HepG2 (cell line): Measurements from ENCODE around the gene MAPK11. TPM values are rescaled to one million over a fixed set of nuclear protein-coding genes. Genes with fewer than 3 reads are reported as not detected.

Source experiments
- CHD2 ChIP-seq: IDR thresholded peaks from 2 replicates; pipeline ENCODE4 v1.6.1; 2011; ENCODE audit warnings: low read depth, low read length, improper control_type of control experiment
- EHMT2 ChIP-seq: fragments of 200-600 bp; sonication (generic); IDR thresholded peaks from 2 replicates; pipeline ENCODE4 v1.7.0; 2017; ENCODE audit warnings: antibody characterized with exemption, low read depth, low read length, borderline replicate concordance
- KDM5A ChIP-seq: fragments of 200-600 bp; sonication (generic); IDR thresholded peaks from 2 replicates; pipeline ENCODE4 v1.7.0; 2018; ENCODE audit warnings: antibody characterized with exemption, mild to moderate bottlenecking, low read length, borderline replicate concordance
- MXD4 ChIP-seq: IDR thresholded peaks from 2 replicates; pipeline ENCODE4 v1.6.1; 2016; ENCODE audit warnings: mild to moderate bottlenecking, missing biosample characterization, missing genetic modification reagents
- NFKB2 ChIP-seq: sonication (generic); formaldehyde crosslinking; IDR thresholded peaks from 2 replicates; pipeline ENCODE4 v1.4.0; 2020; ENCODE audit warnings: missing genetic modification reagents, borderline replicate concordance
- NFYC ChIP-seq: IDR thresholded peaks from 2 replicates; pipeline ENCODE4 v1.6.1; 2016; ENCODE audit warnings: missing genetic modification reagents, missing compliant biosample characterization
- RFX1 ChIP-seq: fragments of 450-650 bp; IDR thresholded peaks from 2 replicates; pipeline ENCODE4 v1.6.1; 2017
- SP4 ChIP-seq: sonication (generic); formaldehyde crosslinking; IDR thresholded peaks from 2 replicates; pipeline ENCODE4 v1.8.1; 2023; ENCODE audit warnings: mild to moderate bottlenecking, missing genetic modification reagents
- TCF7 ChIP-seq: sonication (generic); IDR thresholded peaks from 2 replicates; pipeline ENCODE4 v1.6.1; 2016; ENCODE audit warnings: antibody characterized with exemption, low read depth
- ZNF44 ChIP-seq: sonication (generic); formaldehyde crosslinking; IDR thresholded peaks from 2 replicates; pipeline ENCODE4 v1.5.1; 2020; ENCODE audit warnings: mild to moderate bottlenecking, missing genetic modification reagents
- ZSCAN9 ChIP-seq: IDR thresholded peaks from 2 replicates; pipeline ENCODE4 v1.6.1; 2016; ENCODE audit warnings: borderline replicate concordance
- polyA plus RNA-seq, 8 experiments: library from polyadenylated mRNA; depleted of rRNA in 3 of 8; stranded (reverse) in 7 of 8; unstranded in 1 of 8; fragments of >200 nt; fragmentation: Illumina TruSeq in 4 of 8; extraction: Trizol in 4 of 8; gene quantifications; 2 replicates each; pipeline versions ENCODE4 v1.2.1 to v1.2.3, GENCODE V29; 2011 to 2016; ENCODE audit warnings: low read depth in 4 of 8, missing spikeins in 1 of 8, mixed read lengths in 1 of 8; ENCODE audit not compliant: insufficient read depth in 1 of 8
- total RNA-seq, 5 experiments: library from RNA; depleted of rRNA; stranded (reverse); fragments of >200 nt; fragmentation: Illumina TruSeq; extraction: Trizol; gene quantifications; 2 replicates each; pipeline ENCODE4 v1.2.3, GENCODE V29; 2016; ENCODE audit warnings: low read depth in 1 of 5
- TF ChIP-seq, protein P1 (sequence below): sonication (generic); formaldehyde crosslinking; IDR thresholded peaks from 2 replicates; pipeline ENCODE4 v1.5.1; 2020; ENCODE audit warnings: missing genetic modification reagents, mild to moderate bottlenecking, borderline replicate concordance
- TF ChIP-seq, protein P2 (sequence below): sonication (generic); formaldehyde crosslinking; IDR thresholded peaks from 2 replicates; pipeline ENCODE4 v1.8.1; 2023; ENCODE audit warnings: mild to moderate bottlenecking, missing genetic modification reagents
- TF ChIP-seq, protein P3 (sequence below): sonication (generic); formaldehyde crosslinking; IDR thresholded peaks from 2 replicates; pipeline ENCODE4 v1.4.0; 2020; ENCODE audit warnings: mild to moderate bottlenecking, missing genetic modification reagents
- TF ChIP-seq, protein P4 (sequence below): sonication (generic); IDR thresholded peaks from 2 replicates; pipeline ENCODE4 v1.6.1; 2016; ENCODE audit warnings: low read depth, borderline replicate concordance
- TF ChIP-seq, protein P5 (sequence below): sonication (generic); formaldehyde crosslinking; IDR thresholded peaks from 2 replicates; pipeline ENCODE4 v1.8.0; 2022; ENCODE audit warnings: mild to moderate bottlenecking, missing genetic modification reagents; ENCODE audit not compliant: insufficient replicate concordance
- TF ChIP-seq, protein P6 (sequence below): sonication (generic); formaldehyde crosslinking; IDR thresholded peaks from 2 replicates; pipeline ENCODE4 v1.9.0; 2021; ENCODE audit warnings: missing genetic modification reagents, borderline replicate concordance
- TF ChIP-seq, protein P7 (sequence below): sonication (generic); formaldehyde crosslinking; IDR thresholded peaks from 2 replicates; pipeline ENCODE4 v1.4.0; 2020; ENCODE audit warnings: missing genetic modification reagents

The MAPK11 gene
- total and polyA plus RNA-seq, 2 of the 13 experiments (the other 11 are each of a cell fraction or from before 2014, with no cell fraction given): 0.15 to 0.17 TPM

DNA sequence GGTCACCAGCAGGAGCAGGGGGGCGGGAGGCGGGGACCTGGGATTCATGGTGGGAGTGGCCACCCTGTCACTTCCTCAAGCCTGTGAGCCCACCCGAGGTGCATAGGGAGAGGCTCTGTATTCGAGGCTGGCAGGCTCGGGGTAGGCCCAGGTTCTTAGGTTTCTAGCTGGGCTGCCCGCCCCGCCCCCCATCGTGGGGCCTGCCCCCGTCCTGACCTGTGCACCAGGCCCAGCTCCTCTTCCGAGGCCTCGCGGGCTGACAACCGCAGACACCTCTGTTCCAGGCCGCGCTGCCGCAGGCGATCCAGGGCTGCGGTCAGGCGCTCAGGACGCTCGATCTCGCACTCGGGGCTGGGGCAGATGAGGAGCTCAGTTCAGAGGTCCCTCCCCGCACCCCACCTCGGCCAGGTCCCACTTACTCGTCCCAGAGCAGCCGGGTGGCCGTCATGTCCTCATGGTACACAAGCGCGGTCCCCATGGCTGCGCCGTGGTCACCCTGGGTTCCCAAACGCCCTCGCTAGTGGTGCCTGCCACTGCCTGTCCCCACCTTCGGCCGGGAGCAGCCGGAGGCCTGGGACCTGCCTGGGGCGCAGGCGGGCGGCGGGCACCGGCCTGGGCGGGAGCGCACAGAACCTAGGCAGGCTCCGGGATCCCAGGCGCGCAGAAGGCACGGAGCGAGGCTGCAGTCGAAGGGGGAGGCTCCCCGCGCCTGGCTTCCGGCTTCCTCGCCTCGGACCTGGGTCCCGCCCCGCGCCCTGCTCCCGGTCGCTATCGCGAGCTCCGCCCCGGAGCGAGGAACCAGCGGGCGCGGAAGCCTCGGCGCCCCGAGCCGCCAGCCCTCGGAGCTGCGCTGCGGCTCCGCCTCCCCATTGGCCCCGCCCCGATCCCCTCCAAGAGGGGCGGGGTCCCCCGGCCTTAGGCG is 19.4 kb downstream of the MAPK11 start, which contains the start of gene HDAC10 (continued):
- TF ChIP-seq, protein P1, sequence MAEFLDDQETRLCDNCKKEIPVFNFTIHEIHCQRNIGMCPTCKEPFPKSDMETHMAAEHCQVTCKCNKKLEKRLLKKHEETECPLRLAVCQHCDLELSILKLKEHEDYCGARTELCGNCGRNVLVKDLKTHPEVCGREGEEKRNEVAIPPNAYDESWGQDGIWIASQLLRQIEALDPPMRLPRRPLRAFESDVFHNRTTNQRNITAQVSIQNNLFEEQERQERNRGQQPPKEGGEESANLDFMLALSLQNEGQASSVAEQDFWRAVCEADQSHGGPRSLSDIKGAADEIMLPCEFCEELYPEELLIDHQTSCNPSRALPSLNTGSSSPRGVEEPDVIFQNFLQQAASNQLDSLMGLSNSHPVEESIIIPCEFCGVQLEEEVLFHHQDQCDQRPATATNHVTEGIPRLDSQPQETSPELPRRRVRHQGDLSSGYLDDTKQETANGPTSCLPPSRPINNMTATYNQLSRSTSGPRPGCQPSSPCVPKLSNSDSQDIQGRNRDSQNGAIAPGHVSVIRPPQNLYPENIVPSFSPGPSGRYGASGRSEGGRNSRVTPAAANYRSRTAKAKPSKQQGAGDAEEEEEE: no peak
- TF ChIP-seq NFKB2 (CRISPR knock-in tag): peak; percentile 33; the same call in 1 of the 2 replicates
- TF ChIP-seq, protein P2, sequence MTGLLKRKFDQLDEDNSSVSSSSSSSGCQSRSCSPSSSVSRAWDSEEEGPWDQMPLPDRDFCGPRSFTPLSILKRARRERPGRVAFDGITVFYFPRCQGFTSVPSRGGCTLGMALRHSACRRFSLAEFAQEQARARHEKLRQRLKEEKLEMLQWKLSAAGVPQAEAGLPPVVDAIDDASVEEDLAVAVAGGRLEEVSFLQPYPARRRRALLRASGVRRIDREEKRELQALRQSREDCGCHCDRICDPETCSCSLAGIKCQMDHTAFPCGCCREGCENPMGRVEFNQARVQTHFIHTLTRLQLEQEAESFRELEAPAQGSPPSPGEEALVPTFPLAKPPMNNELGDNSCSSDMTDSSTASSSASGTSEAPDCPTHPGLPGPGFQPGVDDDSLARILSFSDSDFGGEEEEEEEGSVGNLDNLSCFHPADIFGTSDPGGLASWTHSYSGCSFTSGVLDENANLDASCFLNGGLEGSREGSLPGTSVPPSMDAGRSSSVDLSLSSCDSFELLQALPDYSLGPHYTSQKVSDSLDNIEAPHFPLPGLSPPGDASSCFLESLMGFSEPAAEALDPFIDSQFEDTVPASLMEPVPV (CRISPR knock-in tag): no peak; the same call in 1 of the 2 replicates
- no peak for TF ChIP-seq ZSCAN9 (CRISPR knock-in tag)
- no peak for TF ChIP-seq EHMT2
- TF ChIP-seq, protein P3, sequence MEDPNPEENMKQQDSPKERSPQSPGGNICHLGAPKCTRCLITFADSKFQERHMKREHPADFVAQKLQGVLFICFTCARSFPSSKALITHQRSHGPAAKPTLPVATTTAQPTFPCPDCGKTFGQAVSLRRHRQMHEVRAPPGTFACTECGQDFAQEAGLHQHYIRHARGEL (CRISPR knock-in tag): no peak
- no peak; the same call in 1 of the 2 replicates for TF ChIP-seq KDM5A
- TF ChIP-seq, protein P4, sequence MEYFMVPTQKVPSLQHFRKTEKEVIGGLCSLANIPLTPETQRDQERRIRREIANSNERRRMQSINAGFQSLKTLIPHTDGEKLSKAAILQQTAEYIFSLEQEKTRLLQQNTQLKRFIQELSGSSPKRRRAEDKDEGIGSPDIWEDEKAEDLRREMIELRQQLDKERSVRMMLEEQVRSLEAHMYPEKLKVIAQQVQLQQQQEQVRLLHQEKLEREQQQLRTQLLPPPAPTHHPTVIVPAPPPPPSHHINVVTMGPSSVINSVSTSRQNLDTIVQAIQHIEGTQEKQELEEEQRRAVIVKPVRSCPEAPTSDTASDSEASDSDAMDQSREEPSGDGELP: no peak
- TF ChIP-seq, protein P5, sequence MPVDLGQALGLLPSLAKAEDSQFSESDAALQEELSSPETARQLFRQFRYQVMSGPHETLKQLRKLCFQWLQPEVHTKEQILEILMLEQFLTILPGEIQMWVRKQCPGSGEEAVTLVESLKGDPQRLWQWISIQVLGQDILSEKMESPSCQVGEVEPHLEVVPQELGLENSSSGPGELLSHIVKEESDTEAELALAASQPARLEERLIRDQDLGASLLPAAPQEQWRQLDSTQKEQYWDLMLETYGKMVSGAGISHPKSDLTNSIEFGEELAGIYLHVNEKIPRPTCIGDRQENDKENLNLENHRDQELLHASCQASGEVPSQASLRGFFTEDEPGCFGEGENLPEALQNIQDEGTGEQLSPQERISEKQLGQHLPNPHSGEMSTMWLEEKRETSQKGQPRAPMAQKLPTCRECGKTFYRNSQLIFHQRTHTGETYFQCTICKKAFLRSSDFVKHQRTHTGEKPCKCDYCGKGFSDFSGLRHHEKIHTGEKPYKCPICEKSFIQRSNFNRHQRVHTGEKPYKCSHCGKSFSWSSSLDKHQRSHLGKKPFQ (CRISPR knock-in tag): peak; percentile 58
- TF ChIP-seq, protein P6, sequence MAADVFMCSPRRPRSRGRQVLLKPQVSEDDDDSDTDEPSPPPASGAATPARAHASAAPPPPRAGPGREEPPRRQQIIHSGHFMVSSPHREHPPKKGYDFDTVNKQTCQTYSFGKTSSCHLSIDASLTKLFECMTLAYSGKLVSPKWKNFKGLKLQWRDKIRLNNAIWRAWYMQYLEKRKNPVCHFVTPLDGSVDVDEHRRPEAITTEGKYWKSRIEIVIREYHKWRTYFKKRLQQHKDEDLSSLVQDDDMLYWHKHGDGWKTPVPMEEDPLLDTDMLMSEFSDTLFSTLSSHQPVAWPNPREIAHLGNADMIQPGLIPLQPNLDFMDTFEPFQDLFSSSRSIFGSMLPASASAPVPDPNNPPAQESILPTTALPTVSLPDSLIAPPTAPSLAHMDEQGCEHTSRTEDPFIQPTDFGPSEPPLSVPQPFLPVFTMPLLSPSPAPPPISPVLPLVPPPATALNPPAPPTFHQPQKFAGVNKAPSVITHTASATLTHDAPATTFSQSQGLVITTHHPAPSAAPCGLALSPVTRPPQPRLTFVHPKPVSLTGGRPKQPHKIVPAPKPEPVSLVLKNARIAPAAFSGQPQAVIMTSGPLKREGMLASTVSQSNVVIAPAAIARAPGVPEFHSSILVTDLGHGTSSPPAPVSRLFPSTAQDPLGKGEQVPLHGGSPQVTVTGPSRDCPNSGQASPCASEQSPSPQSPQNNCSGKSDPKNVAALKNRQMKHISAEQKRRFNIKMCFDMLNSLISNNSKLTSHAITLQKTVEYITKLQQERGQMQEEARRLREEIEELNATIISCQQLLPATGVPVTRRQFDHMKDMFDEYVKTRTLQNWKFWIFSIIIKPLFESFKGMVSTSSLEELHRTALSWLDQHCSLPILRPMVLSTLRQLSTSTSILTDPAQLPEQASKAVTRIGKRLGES: no peak
- TF ChIP-seq CHD2: peak; percentile 95
- TF ChIP-seq, protein P7, sequence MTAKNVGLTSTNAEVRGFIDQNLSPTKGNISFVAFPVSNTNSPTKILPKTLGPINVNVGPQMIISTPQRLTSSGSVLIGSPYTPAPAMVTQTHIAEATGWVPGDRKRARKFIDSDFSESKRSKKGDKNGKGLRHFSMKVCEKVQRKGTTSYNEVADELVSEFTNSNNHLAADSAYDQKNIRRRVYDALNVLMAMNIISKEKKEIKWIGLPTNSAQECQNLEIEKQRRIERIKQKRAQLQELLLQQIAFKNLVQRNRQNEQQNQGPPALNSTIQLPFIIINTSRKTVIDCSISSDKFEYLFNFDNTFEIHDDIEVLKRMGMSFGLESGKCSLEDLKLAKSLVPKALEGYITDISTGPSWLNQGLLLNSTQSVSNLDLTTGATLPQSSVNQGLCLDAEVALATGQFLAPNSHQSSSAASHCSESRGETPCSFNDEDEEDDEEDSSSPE (CRISPR knock-in tag): peak; percentile 61; the same call in 1 of the 2 replicates
- TF ChIP-seq SP4 (CRISPR knock-in tag): peak; percentile 81
- TF ChIP-seq TCF7: no peak
- TF ChIP-seq MXD4 (CRISPR knock-in tag): no peak
- no peak for TF ChIP-seq ZNF44 (CRISPR knock-in tag)
- no peak for TF ChIP-seq NFYC (CRISPR knock-in tag)
- no peak for TF ChIP-seq RFX1
